Gastroesophageal sphincter (tissue), 4 donors: ENCODE results near the gene DEAF1. TPM values are rescaled to one million over a fixed set of nuclear protein-coding genes. Genes with fewer than 3 reads are reported as not detected.
A peak's percentile ranks its signal among the peaks of the same experiment; 100 is the strongest.

ENCODE experiments used
- ATAC-seq: fragments of 150-250 bp; one replicate; pipeline ENCODE4 v1.9.1; 2016; ENCODE audit warnings: mild to moderate bottlenecking, moderate library complexity
- H3K27ac ChIP-seq, 4 donors: fragments of 200-600 bp; sonication (generic) in 3 of 4; 1 replicate in 3 of 4; 2 replicates in 1 of 4; pipeline ENCODE4 v1.5.1; 2016 to 2019
- H3K27me3 ChIP-seq: fragments of 200-600 bp; sonication (generic); one replicate; pipeline ENCODE4 v1.5.1; 2019
- H3K36me3 ChIP-seq, 2 donors: fragments of 200-600 bp; sonication (generic); one replicate each; pipeline ENCODE4 v1.5.1; 2019; ENCODE audit warnings: control low read depth in 1 of 2
- H3K4me1 ChIP-seq, 3 donors: fragments of 200-600 bp; sonication (generic); 1 replicate in 2 of 3; 2 replicates in 1 of 3; pipeline ENCODE4 v1.5.1; 2016 to 2019; ENCODE audit warnings: control low read depth in 2 of 3
- H3K4me3 ChIP-seq, 2 donors: fragments of 200-600 bp; sonication (generic); one replicate each; pipeline ENCODE4 v1.5.1; 2019; ENCODE audit warnings: mild to moderate bottlenecking in 1 of 2, moderate library complexity in 1 of 2
- H3K9me3 ChIP-seq, 3 donors: fragments of 200-600 bp; sonication (generic); one replicate each; pipeline ENCODE4 v1.5.1; 2017 to 2019; ENCODE audit warnings: control low read depth in 2 of 3
- CTCF ChIP-seq, 4 experiments: fragments of 200-600 bp in 2 of 4; fragments of 450-650 bp in 2 of 4; sonication (generic) in 1 of 4; IDR thresholded peaks; one replicate each; pipeline ENCODE4 v1.5.1; 2017 to 2019; ENCODE audit warnings: antibody characterized with exemption in 4 of 4, mild to moderate bottlenecking in 2 of 4, moderate library complexity in 2 of 4
- EP300 ChIP-seq: sonication (generic); formaldehyde crosslinking; IDR thresholded peaks from one replicate; pipeline ENCODE4 v1.6.1; 2017; ENCODE audit warnings: antibody characterized with exemption, mild to moderate bottlenecking
- POLR2A ChIP-seq, 2 donors: fragments of 450-650 bp; IDR thresholded peaks; one replicate each; pipeline ENCODE4 v1.6.1; 2017; ENCODE audit warnings: antibody characterized with exemption in 2 of 2, mild to moderate bottlenecking in 2 of 2, moderate library complexity in 1 of 2
- POLR2AphosphoS5 ChIP-seq: sonication (generic); formaldehyde crosslinking; IDR thresholded peaks from one replicate; pipeline ENCODE4 v1.6.1; 2017; ENCODE audit warnings: antibody characterized with exemption
- WGBS, 2 donors: methylation state at CpG; one replicate each; pipeline ENCODE4 v1.1.5; 2018; ENCODE audit warnings: low coverage in 1 of 2; 5-methylcytosine and 5-hydroxymethylcytosine counted together
- total RNA-seq, 4 donors: library from RNA; depleted of rRNA; stranded (reverse); fragments of >200 nt; gene quantifications; one replicate each; pipeline ENCODE4 v1.1.0, GENCODE V29; 2016

Gene DEAF1
- total RNA-seq, 4 donors from 2014 or later: 19.9 to 45.0 (median 35.0) TPM

DNA sequence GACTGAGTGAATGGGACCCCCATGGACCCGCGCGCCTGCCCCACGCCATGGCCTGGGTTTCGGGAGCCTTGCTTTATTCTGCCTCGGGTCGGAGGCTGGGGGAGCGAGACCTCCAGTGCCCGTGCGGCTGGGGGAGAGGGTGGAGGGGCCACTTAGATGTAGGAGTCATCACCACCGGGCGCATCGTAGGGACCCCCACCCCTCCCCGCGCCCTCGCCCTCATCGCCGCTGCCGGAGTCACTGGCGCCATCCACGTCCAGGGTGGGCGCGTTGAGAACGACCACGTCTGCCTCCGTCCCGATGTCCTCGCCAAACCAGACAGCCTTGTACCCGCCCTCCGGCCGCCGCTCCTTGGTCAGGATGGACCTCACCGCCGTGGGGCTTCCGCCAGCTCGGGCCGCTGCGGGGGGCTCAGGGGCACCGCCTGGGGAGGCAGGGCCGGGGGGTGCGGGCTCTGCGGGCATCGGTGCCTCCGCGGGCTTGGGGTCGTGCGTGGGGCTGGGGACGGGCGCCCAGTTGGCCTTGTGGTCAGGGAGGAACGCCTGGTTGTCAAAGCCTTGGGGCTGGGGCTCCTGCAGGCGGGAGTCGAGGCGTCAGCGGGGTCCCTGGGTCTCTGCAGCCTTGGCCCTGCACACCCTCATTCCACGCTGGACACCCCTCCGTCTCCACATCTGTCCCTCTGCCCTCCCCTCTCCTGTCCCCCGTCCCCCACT lies 77.7 kb downstream of the DEAF1 start:
- no peak for ATAC-seq
- Histone ChIP-seq H3K9me3 (no peaks in the 10 kb centered on the region), H3K27me3 (no peaks in the 10 kb centered on the region), H3K4me3 (no peak overlapping the region), H3K27ac (no peak overlapping the region), H3K4me1 (peaks cover 0 to 43% (median 28%) of the 10 kb centered on the region in 3 donors), H3K36me3 (peaks cover 0 to 57% of the 10 kb centered on the region in 2 donors)
- no peak for TF ChIP-seq POLR2AphosphoS5
- TF ChIP-seq POLR2A (IDR thresholded peaks at IDR 0.05): no peak
- WGBS, 2 donors: 88% methylated on average over 19 of the region's 57 CpGs; no CpG with 5 or more reads in 1 of the 2 donors

DNA sequence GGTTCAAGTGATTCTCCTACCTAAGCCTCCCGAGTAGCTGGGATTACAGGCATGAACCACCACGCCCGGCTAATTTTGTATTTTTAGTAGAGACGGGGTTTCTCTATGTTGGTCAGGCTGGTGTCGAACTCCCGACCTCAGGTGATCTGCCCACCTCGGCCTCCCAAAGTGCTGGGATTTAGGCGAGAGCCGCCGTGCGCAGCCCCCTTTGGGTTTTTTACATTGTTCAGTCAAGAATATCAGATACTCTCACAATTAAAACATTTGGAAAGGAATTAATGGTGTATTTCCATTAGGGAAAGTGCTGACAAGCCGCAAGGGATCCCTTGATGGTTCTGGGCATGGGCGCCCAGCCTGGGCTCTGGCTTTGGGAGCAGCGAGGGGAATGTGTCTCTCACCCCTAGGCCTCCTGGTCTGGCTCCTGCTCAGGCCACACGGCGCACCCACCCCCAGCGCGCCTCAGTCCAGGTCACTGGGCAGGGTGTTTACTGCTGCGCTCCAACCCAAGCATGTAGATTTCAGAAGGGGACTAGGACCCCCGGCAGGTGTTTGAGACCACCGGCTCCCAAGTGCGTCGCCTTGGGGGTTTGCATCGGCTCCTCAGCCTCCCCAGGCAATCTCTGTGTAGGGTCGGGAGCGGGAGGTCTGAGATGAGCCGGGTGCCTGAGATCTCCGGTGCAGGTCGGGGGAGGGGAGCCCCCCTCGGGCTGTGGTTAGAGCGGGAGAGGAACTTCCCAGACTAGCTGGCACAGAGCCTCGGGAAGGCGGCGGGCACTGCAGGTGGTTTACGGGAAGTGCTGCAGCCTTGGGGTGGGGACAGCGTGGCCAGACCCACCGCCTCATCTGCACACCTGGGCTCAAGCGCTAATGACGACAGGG lies 78.5 kb downstream of the DEAF1 start:
- Histone ChIP-seq H3K27me3 (no peaks in the 10 kb centered on the region), H3K4me3 (peak overlapping the region in 1 of 2 donors; percentile 75), H3K9me3 (no peaks in the 10 kb centered on the region), H3K36me3 (peaks cover 0 to 57% of the 10 kb centered on the region in 2 donors), H3K27ac (peak overlapping the region in 3 of 4 donors; percentile 87 to 94 (median 93)), H3K4me1 (peaks cover 0 to 44% (median 28%) of the 10 kb centered on the region in 3 donors)
- no peak for TF ChIP-seq CTCF (IDR thresholded peaks at IDR 0.05)
- TF ChIP-seq EP300: no peak
- TF ChIP-seq POLR2AphosphoS5: no peak
- TF ChIP-seq POLR2A (IDR thresholded peaks at IDR 0.05): no peak
- WGBS, 2 donors: 69 to 80% methylated on average over 8 to 17 of the region's 39 CpGs
- no peak for ATAC-seq

DNA sequence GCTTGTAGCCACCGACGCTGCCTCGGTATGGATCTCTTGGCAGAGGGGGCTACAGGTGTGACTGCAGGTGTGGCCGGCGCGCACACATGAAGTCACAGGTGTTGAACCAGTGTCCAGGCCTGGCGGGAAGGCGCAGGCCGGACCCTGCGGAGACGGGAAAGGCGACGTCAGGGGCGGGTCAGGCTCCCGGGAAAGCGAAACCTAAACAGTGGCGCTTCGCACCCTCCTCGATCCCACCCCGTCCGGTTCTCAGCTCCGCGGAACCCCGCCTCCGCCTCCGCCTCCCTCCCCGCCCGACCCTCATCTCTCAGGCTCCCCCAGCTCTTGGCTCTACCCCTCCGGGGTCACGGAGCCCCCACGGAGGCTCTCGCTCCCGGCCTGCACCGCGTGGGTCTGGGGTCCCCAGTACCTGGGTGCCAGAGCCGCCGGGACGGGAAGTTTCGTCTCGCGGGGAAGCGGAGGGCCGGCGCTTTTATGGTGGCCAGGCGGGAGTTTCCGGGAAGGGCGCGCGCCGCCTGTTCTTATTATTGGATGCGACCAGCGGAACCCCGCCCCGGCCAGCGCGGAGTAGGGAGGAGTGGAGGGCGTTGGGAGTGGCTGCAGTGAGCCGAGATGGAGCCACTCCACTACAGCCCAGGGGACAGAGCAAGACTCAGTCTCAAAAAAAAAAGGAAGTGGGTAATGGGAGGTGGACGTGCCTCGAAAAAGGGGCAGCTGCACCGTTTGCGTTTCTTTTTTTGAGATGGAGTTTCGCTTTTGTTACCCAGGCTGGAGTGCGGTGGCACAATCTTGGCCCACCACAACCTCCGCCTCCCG lies 79.3 kb downstream of the DEAF1 start, which contains the start of gene IRF7:
TSS of gene IRF7 (minus strand) at position 447 of the 816 bp plus-strand sequence. CDS start 586 bp downstream, outside the sequence.
- 28% methylated on average over 8 of the region's 66 CpGs; no CpG with 5 or more reads in 1 of the 2 donors for WGBS, 2 donors
- Histone ChIP-seq H3K4me3 (peak within 1 kb of the TSS; percentile 44 to 75), H3K9me3 (no peaks in the 10 kb centered on the region), H3K27me3 (no peaks in the 10 kb centered on the region), H3K4me1 (peaks cover 0 to 44% (median 28%) of the 10 kb centered on the region in 3 donors), H3K27ac (peak within 1 kb of the TSS; percentile 51 to 94 (median 90)), H3K36me3 (peaks cover 0 to 64% of the 10 kb centered on the region in 2 donors)
- peak; percentile 92 for ATAC-seq
- TF ChIP-seq CTCF (IDR thresholded peaks at IDR 0.05) (no peak), POLR2A (IDR thresholded peaks at IDR 0.05) (peak; percentile 60 to 71), POLR2AphosphoS5 (peak; percentile 68), EP300 (no peak)

DNA sequence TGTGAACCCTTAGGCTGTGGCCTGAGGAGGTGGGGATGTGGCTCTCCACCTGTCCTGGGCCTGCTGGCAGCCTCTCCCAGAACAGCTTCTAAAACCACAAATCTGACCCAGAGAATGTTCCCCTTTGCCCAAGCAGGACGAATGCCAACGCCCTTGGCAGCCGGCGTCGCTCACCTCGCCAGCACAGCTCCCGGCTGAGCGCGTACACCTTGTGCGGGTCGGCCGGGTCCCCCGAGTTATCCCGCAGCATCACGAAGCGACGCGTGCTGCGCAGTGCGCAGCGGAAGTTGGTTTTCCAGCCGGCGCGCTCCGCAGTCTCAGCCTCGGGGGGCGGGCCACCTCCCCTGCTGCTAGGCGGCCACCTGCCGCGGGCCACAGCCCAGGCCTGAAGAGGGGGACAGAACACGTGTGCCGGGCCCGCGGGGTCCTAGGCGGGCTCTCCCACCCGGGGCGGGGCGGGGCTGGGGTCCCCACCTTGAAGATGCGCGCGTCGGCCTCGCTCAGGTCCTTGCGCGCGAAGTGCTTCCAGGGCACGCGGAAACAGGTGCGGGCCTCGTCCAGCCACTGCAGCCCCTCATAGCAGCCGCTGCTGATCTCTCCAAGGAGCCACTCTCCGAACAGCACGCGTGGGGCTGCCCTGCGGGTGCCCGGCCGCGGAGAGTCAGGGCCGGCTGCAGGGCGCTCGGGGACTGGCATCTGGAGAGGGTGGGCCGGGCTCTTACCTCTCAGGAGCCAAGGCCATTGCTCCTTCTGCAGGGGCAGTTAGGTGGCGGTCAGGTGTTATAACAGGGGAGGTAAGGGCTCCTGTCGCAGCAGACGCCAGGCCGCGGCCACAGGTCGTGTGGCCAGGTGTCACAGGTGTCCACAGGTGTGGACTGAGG lies 80.2 kb downstream of the DEAF1 start:
- ATAC-seq: no peak
- Histone ChIP-seq H3K27ac (peak overlapping the region; percentile 51 to 94 (median 90)), H3K27me3 (no peaks in the 10 kb centered on the region), H3K9me3 (no peaks in the 10 kb centered on the region), H3K4me1 (peaks cover 0 to 44% (median 28%) of the 10 kb centered on the region in 3 donors), H3K4me3 (peak overlapping the region; percentile 44 to 75), H3K36me3 (peaks cover 0 to 68% of the 10 kb centered on the region in 2 donors)
- TF ChIP-seq POLR2AphosphoS5: no peak
- no peak for TF ChIP-seq EP300
- no peak for TF ChIP-seq CTCF (IDR thresholded peaks at IDR 0.05)
- no peak for TF ChIP-seq POLR2A (IDR thresholded peaks at IDR 0.05)
- 88% methylated on average over 10 of the region's 68 CpGs; no CpG with 5 or more reads in 1 of the 2 donors for WGBS, 2 donors
